Osteocyte (in vitro differentiated cells): ENCODE measurements around the gene IMMP2L. TPM values are rescaled to one million over a fixed set of nuclear protein-coding genes. Genes with fewer than 3 reads are reported as not detected.

Source experiments
- DNase-seq: peaks from one replicate; pipeline ENCODE4 v3.0.0; 2021; ENCODE audit warnings: mixed read lengths; ENCODE audit not compliant: unreplicated experiment; ENCODE audit errors: extremely low spot score
- H3K27ac Mint-ChIP-seq: one replicate; pipeline ENCODE4 v1.8.0; 2021; ENCODE audit warnings: mild to moderate bottlenecking, mixed read lengths; ENCODE audit not compliant: unreplicated experiment
- H3K27me3 Mint-ChIP-seq: one replicate; pipeline ENCODE4 v1.8.0; 2021; ENCODE audit warnings: mixed read lengths; ENCODE audit not compliant: unreplicated experiment
- H3K36me3 Mint-ChIP-seq: one replicate; pipeline ENCODE4 v1.8.0; 2021; ENCODE audit warnings: mixed read lengths; ENCODE audit not compliant: unreplicated experiment
- H3K4me1 Mint-ChIP-seq: one replicate; pipeline ENCODE4 v1.8.0; 2021; ENCODE audit warnings: mixed read lengths; ENCODE audit not compliant: unreplicated experiment
- H3K4me3 Mint-ChIP-seq: one replicate; pipeline ENCODE4 v1.8.0; 2021; ENCODE audit warnings: mild to moderate bottlenecking, moderate library complexity, mixed read lengths; ENCODE audit not compliant: unreplicated experiment
- H3K9me3 Mint-ChIP-seq: one replicate; pipeline ENCODE4 v1.8.0; 2021; ENCODE audit warnings: mixed read lengths; ENCODE audit not compliant: unreplicated experiment
- total RNA-seq: library from RNA; stranded (reverse); gene quantifications from 2 replicates; pipeline ENCODE4 v1.2.1, GENCODE V29; 2021
- TF ChIP-seq, protein P1 (sequence below): fragments of 200-600 bp; sonication (generic); IDR thresholded peaks from 2 replicates; pipeline ENCODE4 v1.5.0; 2021; ENCODE audit warnings: antibody characterized with exemption, mild to moderate bottlenecking, moderate library complexity

Gene IMMP2L
- total RNA-seq, 1 donor from 2014 or later, result 15.6 TPM

GRCh38 chr7:111212857-111213523 is 349.3 kb downstream of the IMMP2L start:
- no peaks in the 10 kb centered on the region for H3K27me3 Mint-ChIP-seq

GRCh38 chr7:111210996-111211395 is 351.3 kb downstream of the IMMP2L start:
- Mint-ChIP-seq H3K27me3 (no peaks in the 10 kb centered on the region), H3K4me3 (no peak overlapping the region), H3K36me3 (no peaks in the 10 kb centered on the region), H3K4me1 (peaks cover 7% of the 10 kb centered on the region), H3K27ac (no peak overlapping the region), H3K9me3 (peaks cover 4% of the 10 kb centered on the region)
- no peak for DNase-seq
- TF ChIP-seq, protein P1, sequence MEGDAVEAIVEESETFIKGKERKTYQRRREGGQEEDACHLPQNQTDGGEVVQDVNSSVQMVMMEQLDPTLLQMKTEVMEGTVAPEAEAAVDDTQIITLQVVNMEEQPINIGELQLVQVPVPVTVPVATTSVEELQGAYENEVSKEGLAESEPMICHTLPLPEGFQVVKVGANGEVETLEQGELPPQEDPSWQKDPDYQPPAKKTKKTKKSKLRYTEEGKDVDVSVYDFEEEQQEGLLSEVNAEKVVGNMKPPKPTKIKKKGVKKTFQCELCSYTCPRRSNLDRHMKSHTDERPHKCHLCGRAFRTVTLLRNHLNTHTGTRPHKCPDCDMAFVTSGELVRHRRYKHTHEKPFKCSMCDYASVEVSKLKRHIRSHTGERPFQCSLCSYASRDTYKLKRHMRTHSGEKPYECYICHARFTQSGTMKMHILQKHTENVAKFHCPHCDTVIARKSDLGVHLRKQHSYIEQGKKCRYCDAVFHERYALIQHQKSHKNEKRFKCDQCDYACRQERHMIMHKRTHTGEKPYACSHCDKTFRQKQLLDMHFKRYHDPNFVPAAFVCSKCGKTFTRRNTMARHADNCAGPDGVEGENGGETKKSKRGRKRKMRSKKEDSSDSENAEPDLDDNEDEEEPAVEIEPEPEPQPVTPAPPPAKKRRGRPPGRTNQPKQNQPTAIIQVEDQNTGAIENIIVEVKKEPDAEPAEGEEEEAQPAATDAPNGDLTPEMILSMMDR, result no peak

More at GRCh38 chr7:111212857-111213523, 349.3 kb downstream of the IMMP2L start:
- TF ChIP-seq, protein P1, result no peak
- Mint-ChIP-seq H3K4me3 (no peak overlapping the region), H3K9me3 (peaks cover 4% of the 10 kb centered on the region), H3K4me1 (peaks cover 7% of the 10 kb centered on the region), H3K36me3 (no peaks in the 10 kb centered on the region), H3K27ac (no peak overlapping the region)
- DNase-seq, result no peak

- Mint-ChIP-seq H3K36me3 (no peaks in the 10 kb centered on the region), H3K27me3 (no peaks in the 10 kb centered on the region), H3K4me1 (peaks cover 7% of the 10 kb centered on the region), H3K4me3 (no peak overlapping the region), H3K27ac (no peak overlapping the region), H3K9me3 (peaks cover 4% of the 10 kb centered on the region)
- no peak for DNase-seq
- TF ChIP-seq, protein P1, result no peak
These were observed 352.2 kb downstream of the IMMP2L start for GRCh38 chr7:111210043-111210442.

DNA sequence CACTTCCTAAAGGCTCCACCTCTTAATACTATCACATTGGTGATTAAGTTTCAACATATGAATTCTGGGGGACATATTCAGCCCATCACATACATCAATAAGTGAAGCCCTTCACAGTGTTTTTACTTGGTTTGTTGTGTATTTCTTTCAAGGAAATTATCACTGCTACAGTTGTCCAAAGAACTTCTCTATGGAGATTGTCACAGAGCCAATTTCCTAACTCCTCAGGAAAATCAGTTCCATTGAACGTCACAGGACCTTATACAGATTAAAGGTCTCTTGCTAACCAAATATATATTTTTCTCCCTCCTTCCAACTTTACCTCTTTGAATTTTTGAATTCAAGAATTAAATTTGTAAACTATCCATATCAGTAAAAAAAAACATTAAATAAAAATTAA is 357.0 kb downstream of the IMMP2L start:
- peaks cover 13% of the 10 kb centered on the region for H3K9me3 Mint-ChIP-seq
- H3K27me3 Mint-ChIP-seq, result no peaks in the 10 kb centered on the region
- TF ChIP-seq, protein P1, result no peak
- H3K4me3 Mint-ChIP-seq, result no peak overlapping the region
- H3K36me3 Mint-ChIP-seq, result peaks cover 2% of the 10 kb centered on the region
- no peaks in the 10 kb centered on the region for H3K4me1 Mint-ChIP-seq
- no peak overlapping the region for H3K27ac Mint-ChIP-seq
- DNase-seq, result no peak

- Mint-ChIP-seq H3K27ac (no peak overlapping the region), H3K9me3 (peaks cover 13% of the 10 kb centered on the region), H3K4me1 (peaks cover 21% of the 10 kb centered on the region), H3K27me3 (no peaks in the 10 kb centered on the region), H3K4me3 (no peak overlapping the region), H3K36me3 (peaks cover 2% of the 10 kb centered on the region)
- TF ChIP-seq, protein P1, result no peak
- DNase-seq, result no peak
These were observed 360.0 kb downstream of the IMMP2L start for GRCh38 chr7:111202321-111202720.
